Muscle of back (tissue), 13 donors: ENCODE measurements around the gene SEC24D. TPM values are rescaled to one million over a fixed set of nuclear protein-coding genes. Genes with fewer than 3 reads are reported as not detected.
"Not testable (repeated sequence)": the region's sequence is repeated elsewhere in the genome, so short reads cannot be mapped to it uniquely, and the experiment has no call there.

Source experiments
- DNase-seq, 3 donors: peaks; one replicate each; pipeline versions ENCODE4 v3.0.0 to v3.0.0-alpha.2; 2013
- long read RNA-seq, 9 donors: transcript quantifications; one replicate each; lab custom pipeline, GENCODE V29; 2026
- polyA plus RNA-seq, 10 donors: library from polyadenylated mRNA; unstranded; fragments of 120-200 nt; gene quantifications; one replicate each; pipeline ENCODE4 v1.2.1, GENCODE V29; 2013; ENCODE audit not compliant: insufficient read length in 10 of 10

Gene SEC24D
- polyA plus RNA-seq, result 10 to 100 TPM; 55.4 to 78.6 (median 59.6) TPM
- long read RNA-seq, donor 1, full-length matches to known transcripts, result 1 of 6 reads
- long read RNA-seq, donor 1, partial matches to known transcripts, result 5 of 6 reads
- long read RNA-seq, donor 1, other reads (novel, unspliced or antisense), result 0 of 6 reads
- long read RNA-seq, donor 2, full-length matches to known transcripts, result 1 of 1 reads
- long read RNA-seq, donor 2, partial matches to known transcripts, result 0 of 1 reads
- long read RNA-seq, donor 2, other reads (novel, unspliced or antisense), result 0 of 1 reads
- long read RNA-seq, donor 3, result 0 reads
- long read RNA-seq, donor 4, full-length matches to known transcripts, result 3 of 3 reads
- long read RNA-seq, donor 4, partial matches to known transcripts, result 0 of 3 reads
- long read RNA-seq, donor 4, other reads (novel, unspliced or antisense), result 0 of 3 reads
- long read RNA-seq, donor 5, partial matches to known transcripts, result 5 of 5 reads
- long read RNA-seq, donor 5, other reads (novel, unspliced or antisense), result 0 of 5 reads
- long read RNA-seq, donor 6, full-length matches to known transcripts, result 5 of 5 reads
- long read RNA-seq, donor 6, partial matches to known transcripts, result 0 of 5 reads
- long read RNA-seq, donor 6, other reads (novel, unspliced or antisense), result 0 of 5 reads
- long read RNA-seq, donor 7, full-length matches to known transcripts, result 7 of 7 reads
- long read RNA-seq, donor 7, partial matches to known transcripts, result 0 of 7 reads
- long read RNA-seq, donor 7, other reads (novel, unspliced or antisense), result 0 of 7 reads
- long read RNA-seq, donor 8, full-length matches to known transcripts, result 1 of 6 reads
- long read RNA-seq, donor 8, partial matches to known transcripts, result 5 of 6 reads
- long read RNA-seq, donor 8, other reads (novel, unspliced or antisense), result 0 of 6 reads
- long read RNA-seq, donor 9, full-length matches to known transcripts, result 1 of 1 reads
- long read RNA-seq, donor 9, partial matches to known transcripts, result 0 of 1 reads
- long read RNA-seq, donor 9, other reads (novel, unspliced or antisense), result 0 of 1 reads

DNA sequence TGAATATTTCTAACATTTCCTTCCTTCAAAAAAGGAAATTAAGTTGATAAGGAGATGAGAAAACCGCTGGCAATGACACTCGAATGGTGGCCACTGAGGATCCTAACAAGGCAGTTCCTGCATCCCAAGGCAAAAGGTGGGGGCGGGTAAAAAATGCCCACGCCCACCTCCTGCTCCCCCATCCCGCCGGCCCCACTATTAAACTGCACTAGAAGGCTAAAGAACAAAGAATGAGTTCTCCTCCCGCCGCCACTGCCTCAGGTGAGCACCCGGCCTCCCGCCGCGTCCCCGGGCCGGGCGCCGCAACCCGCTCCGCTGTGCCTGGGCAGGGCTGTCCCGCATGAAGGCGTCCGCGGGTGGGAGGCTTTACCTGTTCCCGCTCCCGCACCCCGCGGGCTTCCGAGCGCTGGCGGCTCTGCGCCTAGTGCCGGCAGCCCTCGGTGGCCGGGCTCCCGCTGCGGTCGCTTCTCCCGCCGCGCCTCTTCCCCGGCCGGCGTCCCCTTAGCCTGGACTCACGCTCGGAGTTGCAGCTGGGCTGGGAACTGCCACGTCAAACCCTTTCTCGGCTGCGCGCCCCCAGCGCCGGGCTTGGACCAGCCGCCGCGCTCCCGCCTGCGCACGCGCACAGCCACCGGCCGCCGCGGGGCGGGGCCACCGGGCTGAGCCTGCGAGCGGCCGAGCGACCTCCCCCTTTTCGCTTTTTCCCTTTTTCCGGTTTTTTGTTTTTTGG lies at the start of gene SEC24D:
SEC24D (minus strand) TSS at position 556 of the 730 bp plus-strand sequence. CDS start 2,430 bp downstream, outside the sequence.
- peak; percentile 90 to 97 (median 95) for DNase-seq

- no peak for DNase-seq
Observed at GRCh38 chr4:118884716-118885115, 48.8 kb upstream of the SEC24D start.

GRCh38 chr4:118883861-118884260 lies 47.9 kb upstream of the SEC24D start:
- DNase-seq, result no peak

- DNase-seq, result no peak
Observed at GRCh38 chr4:118881512-118882146, 45.7 kb upstream of the SEC24D start.

GRCh38 chr4:118879409-118879808 lies 43.5 kb upstream of the SEC24D start:
- no peak for DNase-seq

GRCh38 chr4:118878507-118878906 lies 42.6 kb upstream of the SEC24D start:
- DNase-seq, result not testable (repeated sequence)

DNA sequence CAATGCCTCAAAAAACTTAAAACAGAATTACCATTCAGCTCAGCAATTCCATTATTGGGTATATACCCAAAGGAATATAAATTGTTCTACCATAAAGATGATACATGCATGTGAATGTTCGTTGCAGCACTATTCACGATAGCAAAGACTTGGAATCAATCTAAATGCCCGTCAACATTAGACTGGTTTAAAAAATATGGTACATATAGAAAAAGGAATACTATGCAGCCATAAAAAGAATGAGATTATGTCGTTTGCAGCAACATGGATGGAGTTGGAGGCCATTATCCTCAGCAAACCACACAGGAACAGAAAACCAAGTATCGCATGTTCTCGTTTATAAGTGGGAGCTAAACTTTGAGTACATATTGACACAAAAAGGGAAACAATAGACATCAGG lies 41.9 kb upstream of the SEC24D start:
- no peak for DNase-seq

GRCh38 chr4:118872181-118872580 lies 36.3 kb upstream of the SEC24D start:
- no peak for DNase-seq

- DNase-seq, result peak; percentile 25 to 77 (median 38)
Observed at GRCh38 chr4:118869808-118870342, 33.9 kb upstream of the SEC24D start.

DNA sequence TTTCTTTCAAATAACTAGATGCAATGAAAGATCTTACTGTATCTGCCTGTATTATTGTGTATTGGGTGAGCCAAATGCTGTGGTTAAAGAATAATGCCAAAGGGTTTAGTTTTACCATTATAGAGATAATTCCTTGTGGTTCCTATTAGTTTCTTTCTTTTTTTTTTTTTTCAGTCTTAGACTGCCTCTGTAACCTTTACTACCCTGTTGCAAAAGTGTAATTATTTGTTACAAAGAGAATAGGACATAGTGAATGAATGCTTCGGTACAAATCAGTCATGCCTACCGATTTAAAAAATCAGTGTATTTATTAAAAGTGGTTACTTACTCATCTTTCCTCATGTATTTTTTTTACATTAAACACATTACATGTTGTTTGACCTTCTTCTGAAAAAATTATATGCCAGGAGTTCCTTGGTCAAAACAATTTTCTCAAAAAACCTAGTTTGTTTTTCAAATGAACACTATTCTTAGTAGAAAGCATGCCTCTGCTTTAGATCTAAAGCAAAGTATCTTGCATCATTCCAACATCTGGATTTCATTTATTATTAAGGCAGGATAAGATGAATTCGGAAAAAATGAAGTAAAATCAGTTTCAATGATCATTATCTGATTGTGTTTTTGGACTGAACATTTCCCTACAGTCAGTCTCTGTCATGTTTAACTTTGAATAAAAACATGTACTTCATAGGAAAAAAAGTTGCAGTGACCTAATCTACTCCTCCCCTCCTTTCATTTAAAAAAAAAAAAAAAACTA lies 31.6 kb upstream of the SEC24D start:
- DNase-seq, result peak; percentile 33 to 64 (median 39)

DNA sequence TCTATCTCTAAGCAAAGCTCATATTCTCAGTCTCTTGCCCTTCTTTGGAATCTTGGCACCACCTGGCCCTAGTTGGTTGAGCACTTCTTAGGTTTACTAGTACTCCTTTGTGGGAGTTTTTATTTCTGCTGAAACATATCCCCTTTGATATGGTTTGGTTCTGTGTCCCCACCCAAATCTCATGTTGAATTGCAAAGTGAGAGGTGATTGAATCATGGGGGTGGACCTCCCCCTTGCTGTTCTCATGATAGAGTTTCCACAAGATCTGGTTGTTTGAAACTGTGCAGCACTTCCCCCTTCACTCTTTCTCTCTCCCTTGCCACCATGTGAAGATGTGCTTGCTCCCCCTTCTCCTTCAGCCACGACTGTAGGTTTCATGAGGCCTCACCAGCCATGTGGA lies 30.5 kb upstream of the SEC24D start:
- DNase-seq, result no peak

DNA sequence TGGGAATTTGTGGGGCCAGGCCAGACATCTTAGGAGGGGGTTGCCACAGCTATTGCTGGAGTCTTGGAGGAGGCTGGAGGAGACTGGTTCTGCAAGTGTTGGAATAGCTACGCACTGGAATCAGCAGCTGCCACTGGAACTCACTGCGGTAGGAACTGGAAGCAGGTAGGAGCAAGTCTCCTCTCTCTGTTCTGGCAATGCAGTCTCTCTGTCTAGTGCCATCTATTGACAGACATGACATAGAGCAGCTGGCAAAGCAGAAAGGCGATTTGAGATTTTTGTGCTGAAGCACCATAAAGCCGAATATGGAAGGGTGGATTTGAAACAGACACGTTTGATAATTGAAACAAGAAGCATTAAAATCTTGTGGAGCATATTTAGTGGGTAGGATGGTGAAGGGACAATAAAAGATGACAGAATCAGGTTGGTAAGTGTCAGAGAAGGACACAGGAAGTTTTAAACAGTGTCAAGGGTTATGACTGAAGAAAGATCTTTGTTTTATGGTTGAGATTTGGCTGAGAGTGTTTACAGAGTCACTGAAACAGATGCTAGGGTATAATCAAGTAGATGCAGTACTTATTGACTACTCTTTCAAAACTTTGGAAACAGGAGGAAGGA lies 29.3 kb upstream of the SEC24D start:
- peak; percentile 11 to 42 (median 25) for DNase-seq

DNA sequence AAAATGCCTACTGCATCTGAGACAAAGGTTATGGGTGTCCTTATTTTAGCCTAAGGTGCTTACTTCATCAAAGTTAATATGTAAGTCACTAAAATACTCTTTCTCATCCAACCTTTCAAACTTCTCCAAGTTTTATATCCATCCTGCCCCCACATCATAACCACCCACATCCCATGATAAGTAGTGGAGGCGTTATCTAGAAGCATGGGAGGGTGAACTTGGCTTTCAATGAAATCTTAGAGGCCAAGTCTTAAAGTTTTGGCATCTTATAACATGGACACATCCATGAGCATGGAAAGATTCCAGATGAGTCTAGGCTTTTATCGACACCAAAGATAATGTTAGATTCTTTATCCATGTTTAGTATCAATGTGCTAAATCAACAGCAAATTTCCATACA lies 22.9 kb upstream of the SEC24D start:
- DNase-seq, result no peak

- DNase-seq, result no peak
Observed at GRCh38 chr4:118857760-118858159, 21.8 kb upstream of the SEC24D start.

DNA sequence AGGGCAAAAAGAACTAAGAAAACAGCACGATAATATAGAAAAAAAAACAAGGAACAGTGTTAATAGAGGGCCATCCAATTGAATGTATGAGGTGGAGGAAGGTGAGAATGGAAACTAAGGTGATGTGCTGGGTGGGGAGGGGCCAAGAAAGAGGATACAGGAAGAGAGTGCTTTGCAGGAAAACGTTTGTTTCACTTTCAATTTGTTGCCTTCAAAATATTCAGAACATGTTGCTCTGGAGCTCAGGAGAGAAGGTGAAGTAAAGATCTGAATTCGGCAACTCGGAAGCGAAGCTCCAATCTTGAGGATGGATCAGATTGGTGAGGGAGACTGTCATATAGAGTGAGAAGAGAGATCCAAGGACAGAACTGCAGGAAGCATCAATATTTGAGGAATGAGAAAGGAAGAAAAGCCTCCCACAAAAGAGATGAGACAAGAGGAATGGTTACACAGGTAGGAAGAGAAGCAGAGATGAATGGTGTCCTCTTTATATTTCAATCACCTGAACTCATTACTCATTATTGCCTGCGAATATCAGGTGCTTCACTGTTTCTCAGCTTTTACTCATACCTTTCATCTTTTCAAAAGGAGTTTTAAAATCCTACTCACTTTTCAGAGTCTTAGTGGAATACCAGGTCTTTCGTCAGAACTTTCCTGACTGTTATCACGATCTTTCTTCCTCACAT lies 14.7 kb upstream of the SEC24D start:
- no peak for DNase-seq

GRCh38 chr4:118849867-118850487 lies 14.1 kb upstream of the SEC24D start:
- DNase-seq, result no peak

DNA sequence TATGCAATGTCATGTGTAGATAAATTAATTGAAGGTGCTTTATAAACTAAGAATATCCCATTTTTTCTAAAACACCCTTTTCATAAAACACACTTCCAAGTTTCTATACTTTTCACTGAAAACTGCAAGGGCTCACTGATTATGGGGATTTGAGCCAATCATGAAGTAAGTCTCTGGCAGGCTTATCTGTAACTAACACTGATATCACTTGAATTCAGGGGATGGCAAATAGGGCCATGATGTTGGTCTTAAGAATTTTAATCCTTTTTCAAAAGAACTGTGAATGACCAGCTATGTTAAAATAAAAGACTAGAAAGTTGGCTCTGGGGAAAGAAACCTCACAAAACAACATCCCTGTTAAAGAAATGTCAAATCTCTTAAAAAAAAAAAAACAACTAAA lies 13.0 kb upstream of the SEC24D start:
- no peak for DNase-seq

- no peak for DNase-seq
Observed at GRCh38 chr4:118848242-118848641, 12.3 kb upstream of the SEC24D start.

GRCh38 chr4:118846979-118847378 lies 11.1 kb upstream of the SEC24D start:
- DNase-seq, result no peak
